ENCODE measurements around the gene SYTL3. TPM values are rescaled to one million over a fixed set of nuclear protein-coding genes. Genes with fewer than 3 reads are reported as not detected.

Gene SYTL3
- polyA plus RNA-seq, 1 donor (not counting 4 experiments of a cell fraction or from before 2014, with no cell fraction given) = 1.4 TPM

GRCh38 chr6:158703111-158703836 is 53.4 kb downstream of the SYTL3 start:
- Histone ChIP-seq H3K9me3 (ENCODE audit: control insufficient read depth, low read depth, low read length) (no peaks in the 10 kb centered on the region), H3K9me1 (ENCODE audit: control insufficient read depth, extremely low read depth, insufficient read depth, low read length) (no peaks in the 10 kb centered on the region), H3K4me3 (ENCODE audit: control insufficient read depth in 2 of 3, extremely low read depth in 1 of 3, insufficient read depth in 2 of 3, low read depth in 1 of 3, low read length in 3 of 3) (no peak overlapping the region), H3K4me1 (ENCODE audit: control insufficient read depth, extremely low read depth, insufficient read depth, low read length) (peaks cover 37% of the 10 kb centered on the region), H3K27me3 (ENCODE audit: control insufficient read depth, extremely low read depth, insufficient read depth, low read length) (no peaks in the 10 kb centered on the region), H4K20me1 (ENCODE audit: control insufficient read depth, extremely low read depth, insufficient read depth, low read length) (no peaks in the 10 kb centered on the region), H3K4me2 (ENCODE audit: control insufficient read depth, extremely low read depth, insufficient read depth, low read depth, low read length) (no peak overlapping the region), H3K27ac (ENCODE audit: control insufficient read depth, insufficient read depth, low read length) (no peak overlapping the region), H3K79me2 (ENCODE audit: control insufficient read depth, insufficient read depth, low read length) (no peaks in the 10 kb centered on the region), H2AFZ (ENCODE audit: control insufficient read depth, low read length) (no peak overlapping the region), H3K9ac (ENCODE audit: control insufficient read depth, extremely low read depth, insufficient read depth, low read length) (no peak overlapping the region), H3K36me3 (ENCODE audit: control insufficient read depth in 2 of 2, extremely low read depth in 1 of 2, insufficient read depth in 2 of 2, low read length in 2 of 2) (no peaks in the 10 kb centered on the region)
- TF ChIP-seq EZH2 (IDR thresholded peaks at IDR 0.05; ENCODE audit: low read length) = no peak
- no peak for TF ChIP-seq CTCF (optimal IDR thresholded peaks at IDR 0.05 in 1 of 3, IDR thresholded peaks at IDR 0.05 in 1 of 3, conservative IDR thresholded peaks at IDR 0.05 in 1 of 3; ENCODE audit: extremely low read depth in 1 of 3, insufficient read depth in 2 of 3, low read length in 3 of 3)
- dilution Hi-C loops (cut with MboI; ENCODE audit: extremely low pct_ligation_motif_present, low sequenced_read_pairs) = no loop called here
- FAIRE-seq = no peak
- no peak for DNase-seq (ENCODE audit: low read depth, low spot score)

DNA sequence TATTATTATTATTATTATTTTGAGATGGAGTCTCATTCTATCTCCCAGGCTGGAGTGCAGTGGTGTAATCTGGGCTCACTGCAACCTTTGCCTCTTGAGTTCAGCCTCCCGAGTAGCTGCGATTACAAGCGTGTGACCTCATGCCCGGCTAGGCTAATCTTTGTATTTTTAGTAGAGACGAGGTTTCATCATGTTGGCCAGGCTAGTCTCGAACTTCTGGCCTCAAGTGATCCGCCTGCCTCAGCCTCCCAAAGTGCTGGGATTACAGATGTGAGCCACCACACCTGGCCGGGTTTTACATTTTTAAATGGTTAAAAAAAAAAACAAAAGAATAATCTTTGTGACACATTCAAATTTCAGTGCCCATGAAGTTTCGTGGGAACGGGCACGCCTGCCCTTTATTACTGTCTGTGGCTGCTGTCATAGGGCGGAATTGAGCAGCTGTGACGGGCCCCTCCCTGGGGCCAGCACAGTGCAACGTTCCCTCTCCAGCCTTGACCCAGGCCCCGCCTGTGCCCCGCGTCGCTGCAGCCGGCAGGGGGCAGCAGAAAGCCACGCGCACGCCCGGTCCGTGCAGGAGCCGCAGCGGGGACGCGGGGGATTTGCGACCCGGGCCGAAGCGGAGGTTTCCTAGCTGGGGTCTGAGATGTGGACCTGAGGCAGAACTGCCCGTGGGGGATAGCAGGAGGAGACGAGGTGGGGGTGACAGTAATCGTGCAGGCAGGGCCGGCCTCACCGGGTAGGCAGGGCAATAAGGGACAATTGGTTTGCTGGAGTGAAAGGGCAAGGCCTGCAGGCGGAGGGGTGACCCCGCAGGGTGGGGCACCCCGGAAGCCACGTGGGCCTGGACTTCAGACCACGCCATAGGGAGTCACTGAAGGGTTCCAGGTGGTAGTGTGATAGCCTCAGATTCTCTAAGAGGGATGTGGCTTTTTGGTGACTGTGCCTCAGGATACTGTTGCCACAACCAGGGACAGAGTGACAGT is 54.3 kb downstream of the SYTL3 start:
- dilution Hi-C loops (cut with MboI; ENCODE audit: extremely low pct_ligation_motif_present, low sequenced_read_pairs) = no loop called here
- no peaks in the 10 kb centered on the region for H3K79me2 ChIP-seq (ENCODE audit: control insufficient read depth, insufficient read depth, low read length)
- H2AFZ ChIP-seq (ENCODE audit: control insufficient read depth, low read length) = peak overlapping the region; percentile 9
- H3K9ac ChIP-seq (ENCODE audit: control insufficient read depth, extremely low read depth, insufficient read depth, low read length) = peak overlapping the region; percentile 39
- DNase-seq (ENCODE audit: low read depth, low spot score) (no peak), FAIRE-seq (no peak)
- H3K4me2 ChIP-seq (ENCODE audit: control insufficient read depth, extremely low read depth, insufficient read depth, low read depth, low read length) = peak overlapping the region; percentile 64
- H3K27me3 ChIP-seq (ENCODE audit: control insufficient read depth, extremely low read depth, insufficient read depth, low read length) = no peaks in the 10 kb centered on the region
- peaks cover 40% of the 10 kb centered on the region for H3K4me1 ChIP-seq (ENCODE audit: control insufficient read depth, extremely low read depth, insufficient read depth, low read length)
- no peaks in the 10 kb centered on the region for H3K36me3 ChIP-seq (ENCODE audit: control insufficient read depth in 2 of 2, extremely low read depth in 1 of 2, insufficient read depth in 2 of 2, low read length in 2 of 2)
- H3K27ac ChIP-seq (ENCODE audit: control insufficient read depth, insufficient read depth, low read length) = no peak overlapping the region
- no peaks in the 10 kb centered on the region for H3K9me3 ChIP-seq (ENCODE audit: control insufficient read depth, low read depth, low read length)
- no peaks in the 10 kb centered on the region for H3K9me1 ChIP-seq (ENCODE audit: control insufficient read depth, extremely low read depth, insufficient read depth, low read length)
- TF ChIP-seq CTCF (optimal IDR thresholded peaks at IDR 0.05 in 1 of 3, IDR thresholded peaks at IDR 0.05 in 1 of 3, conservative IDR thresholded peaks at IDR 0.05 in 1 of 3; ENCODE audit: extremely low read depth in 1 of 3, insufficient read depth in 2 of 3, low read length in 3 of 3) (peak; percentile 86 to 98 (median 96)), EZH2 (IDR thresholded peaks at IDR 0.05; ENCODE audit: low read length) (no peak)
- no peaks in the 10 kb centered on the region for H4K20me1 ChIP-seq (ENCODE audit: control insufficient read depth, extremely low read depth, insufficient read depth, low read length)
- H3K4me3 ChIP-seq (ENCODE audit: control insufficient read depth in 2 of 3, extremely low read depth in 1 of 3, insufficient read depth in 2 of 3, low read depth in 1 of 3, low read length in 3 of 3) = peak overlapping the region in 2 of 3 experiments; percentile 29 to 36

Measured in keratinocyte (primary cell).